Trophoblast cell (in vitro differentiated cells and primary cell): ENCODE measurements around the gene LEF1.

Experiments
- DNase-seq, 2 donors: peaks; one replicate each; pipeline ENCODE4 v3.0.0-alpha.2; 2016
- H2AFZ ChIP-seq: 2 replicates; pipeline ENCODE4 v1.6.1; 2013; ENCODE audit warnings: low read length, moderate library complexity, mild to moderate bottlenecking; ENCODE audit not compliant: insufficient read depth, poor library complexity
- H2AK5ac ChIP-seq: 2 replicates; pipeline ENCODE4 v1.6.1; 2013; ENCODE audit warnings: mild to moderate bottlenecking, low read length
- H2BK120ac ChIP-seq: 2 replicates; pipeline ENCODE4 v1.6.1; 2013; ENCODE audit warnings: low read length, mild to moderate bottlenecking, moderate library complexity; ENCODE audit not compliant: insufficient read depth, poor library complexity
- H2BK12ac ChIP-seq: 2 replicates; pipeline ENCODE4 v1.6.1; 2013; ENCODE audit warnings: mild to moderate bottlenecking, low read length, moderate library complexity
- H2BK5ac ChIP-seq: 2 replicates; pipeline ENCODE4 v1.6.1; 2013; ENCODE audit warnings: low read length, low read depth, moderate library complexity, mild to moderate bottlenecking; ENCODE audit not compliant: poor library complexity
- H3K14ac ChIP-seq: 2 replicates; pipeline ENCODE4 v1.6.1; 2013; ENCODE audit warnings: mild to moderate bottlenecking, low read length
- H3K18ac ChIP-seq: 2 replicates; pipeline ENCODE4 v1.6.1; 2013; ENCODE audit warnings: mild to moderate bottlenecking, low read length
- H3K23ac ChIP-seq: 2 replicates; pipeline ENCODE4 v1.6.1; 2013; ENCODE audit warnings: low read length
- H3K27ac ChIP-seq: 2 replicates; pipeline ENCODE4 v1.5.1; 2013; ENCODE audit warnings: low read depth, mild to moderate bottlenecking, inconsistent platforms, low read length, moderate library complexity
- H3K27me3 ChIP-seq: 2 replicates; pipeline ENCODE4 v1.6.1; 2013; ENCODE audit warnings: inconsistent platforms, mild to moderate bottlenecking, low read length, moderate library complexity; ENCODE audit not compliant: insufficient read depth
- H3K36me3 ChIP-seq, 2 experiments: 1 replicate in 1 of 2; 2 replicates in 1 of 2; pipeline ENCODE4 v1.6.1; 2013; ENCODE audit warnings: low read length in 2 of 2, mild to moderate bottlenecking in 2 of 2, moderate library complexity in 1 of 2; ENCODE audit not compliant: insufficient read depth in 2 of 2, control insufficient read depth in 1 of 2
- H3K4ac ChIP-seq: 2 replicates; pipeline ENCODE4 v1.6.1; 2013; ENCODE audit warnings: low read depth, mild to moderate bottlenecking, low read length, moderate library complexity
- H3K4me1 ChIP-seq, 2 experiments: 1 replicate in 1 of 2; 2 replicates in 1 of 2; pipeline ENCODE4 v1.6.1; 2013; ENCODE audit warnings: low read length in 2 of 2, mild to moderate bottlenecking in 2 of 2, moderate library complexity in 1 of 2; ENCODE audit not compliant: insufficient read depth in 2 of 2, control insufficient read depth in 1 of 2
- H3K4me2 ChIP-seq: 2 replicates; pipeline ENCODE4 v1.6.1; 2013; ENCODE audit warnings: inconsistent platforms, mild to moderate bottlenecking, low read length, moderate library complexity
- H3K4me3 ChIP-seq: 2 replicates; pipeline ENCODE4 v1.5.1; 2013; ENCODE audit warnings: mild to moderate bottlenecking, low read depth, low read length, inconsistent platforms
- H3K79me1 ChIP-seq: one replicate; pipeline ENCODE4 v1.6.1; 2013; ENCODE audit warnings: low read length
- H3K79me2 ChIP-seq: 2 replicates; pipeline ENCODE4 v1.6.1; 2013; ENCODE audit warnings: low read length, mild to moderate bottlenecking; ENCODE audit not compliant: control insufficient read depth, insufficient read depth, poor library complexity
- H3K9ac ChIP-seq: 2 replicates; pipeline ENCODE4 v1.6.1; 2013; ENCODE audit warnings: mild to moderate bottlenecking, low read length
- H3K9me3 ChIP-seq: 2 replicates; pipeline ENCODE4 v1.6.1; 2013; ENCODE audit warnings: low read depth, mild to moderate bottlenecking, control low read depth, inconsistent platforms, low read length; ENCODE audit not compliant: insufficient read depth
- H4K12ac ChIP-seq: 2 replicates; pipeline ENCODE4 v1.6.1; 2013; ENCODE audit warnings: low read depth, mild to moderate bottlenecking, low read length, moderate library complexity
- H4K8ac ChIP-seq: 2 replicates; pipeline ENCODE4 v1.6.1; 2013; ENCODE audit warnings: low read depth, mild to moderate bottlenecking, low read length, moderate library complexity
- H4K91ac ChIP-seq: one replicate; pipeline ENCODE4 v1.6.1; 2013; ENCODE audit warnings: low read depth, mild to moderate bottlenecking, low read length, moderate library complexity
- WGBS: extraction: QIAGEN DNeasy Blood & Tissue Kit; methylation state at CpG from one replicate; pipeline ENCODE4 v1.1.7; 2013; ENCODE audit warnings: missing lambda C conversion rate; ENCODE audit not compliant: insufficient read length, insufficient coverage; ENCODE audit errors: extremely low coverage; 5-methylcytosine and 5-hydroxymethylcytosine counted together

LEF1 gene

DNA sequence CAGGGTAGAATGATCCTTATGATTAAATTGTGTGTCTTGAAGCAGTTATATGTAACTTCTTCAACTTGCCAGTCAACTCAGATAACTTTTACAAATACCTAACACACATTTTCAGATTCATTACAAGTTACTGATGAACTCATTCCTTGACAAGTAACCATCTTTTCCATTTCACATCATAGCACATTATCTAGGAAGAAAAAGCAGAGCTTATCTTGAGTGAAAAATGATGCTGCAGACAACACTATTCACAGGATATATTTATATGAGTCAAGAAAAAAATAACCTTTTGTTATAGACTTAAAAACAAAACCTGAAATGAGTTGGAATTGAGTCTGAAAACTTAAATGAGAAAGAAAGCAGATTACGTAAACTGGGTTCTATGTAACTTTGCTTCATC, 68.9 kb downstream of the LEF1 start:
- Histone ChIP-seq H3K23ac (no peak overlapping the region), H3K4me3 (no peak overlapping the region), H3K4me2 (no peak overlapping the region), H4K12ac (no peak overlapping the region), H3K27me3 (no peaks in the 10 kb centered on the region), H2BK12ac (no peak overlapping the region), H3K27ac (no peak overlapping the region), H3K18ac (no peak overlapping the region), H3K9me3 (no peaks in the 10 kb centered on the region), H4K8ac (no peak overlapping the region), H3K9ac (no peak overlapping the region), H3K4ac (no peak overlapping the region), H4K91ac (no peak overlapping the region), H2AFZ (no peak overlapping the region), H3K14ac (no peak overlapping the region), H2AK5ac (no peak overlapping the region), H3K4me1 (no peaks in the 10 kb centered on the region), H3K79me2 (no peaks in the 10 kb centered on the region), H2BK120ac (no peak overlapping the region), H3K36me3 (no peaks in the 10 kb centered on the region), H2BK5ac (no peak overlapping the region), H3K79me1 (no peaks in the 10 kb centered on the region)
- DNase-seq, result no peak
- WGBS, result no CpG with 5 or more reads among the region's 1 CpG

DNA sequence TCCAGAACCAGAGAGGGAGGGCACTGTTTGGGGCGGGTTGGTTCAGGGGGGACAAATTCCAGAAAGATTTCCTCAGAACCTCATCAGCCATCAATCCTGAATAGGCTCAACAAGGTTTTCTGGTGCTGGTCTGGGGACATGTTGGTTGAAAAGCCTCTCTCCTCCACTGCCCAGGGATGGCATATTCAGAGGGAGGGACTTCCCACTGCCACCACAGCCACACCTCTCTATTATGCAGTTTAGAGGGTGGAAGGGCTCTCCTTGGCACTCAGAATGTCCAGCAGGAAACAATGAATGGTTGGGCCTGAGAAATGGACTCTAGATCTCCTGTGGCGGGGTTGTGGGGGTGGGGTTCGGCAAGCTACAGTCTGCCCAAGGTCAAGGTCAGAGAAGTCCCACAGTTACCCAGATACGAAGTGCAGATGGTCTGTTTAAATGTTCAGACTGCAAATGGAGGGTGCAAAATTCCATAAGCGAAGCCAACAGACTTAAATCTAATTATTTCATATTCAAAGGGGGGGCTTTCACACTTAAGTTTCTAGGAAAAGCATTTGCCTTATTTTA, 70.7 kb downstream of the LEF1 start:
- Histone ChIP-seq H3K27me3 (no peaks in the 10 kb centered on the region), H2BK120ac (no peak overlapping the region), H3K79me1 (no peaks in the 10 kb centered on the region), H2AK5ac (no peak overlapping the region), H3K79me2 (no peaks in the 10 kb centered on the region), H3K9me3 (no peaks in the 10 kb centered on the region), H3K9ac (no peak overlapping the region), H4K12ac (no peak overlapping the region), H3K18ac (no peak overlapping the region), H2BK5ac (no peak overlapping the region), H2AFZ (no peak overlapping the region), H2BK12ac (no peak overlapping the region), H3K4me2 (no peak overlapping the region), H3K4me1 (no peaks in the 10 kb centered on the region), H3K4me3 (no peak overlapping the region), H4K91ac (no peak overlapping the region), H4K8ac (no peak overlapping the region), H3K36me3 (no peaks in the 10 kb centered on the region), H3K27ac (no peak overlapping the region), H3K4ac (no peak overlapping the region), H3K14ac (no peak overlapping the region), H3K23ac (no peak overlapping the region)
- WGBS, result no CpG with 5 or more reads among the region's 5 CpGs
- no peak for DNase-seq

DNA sequence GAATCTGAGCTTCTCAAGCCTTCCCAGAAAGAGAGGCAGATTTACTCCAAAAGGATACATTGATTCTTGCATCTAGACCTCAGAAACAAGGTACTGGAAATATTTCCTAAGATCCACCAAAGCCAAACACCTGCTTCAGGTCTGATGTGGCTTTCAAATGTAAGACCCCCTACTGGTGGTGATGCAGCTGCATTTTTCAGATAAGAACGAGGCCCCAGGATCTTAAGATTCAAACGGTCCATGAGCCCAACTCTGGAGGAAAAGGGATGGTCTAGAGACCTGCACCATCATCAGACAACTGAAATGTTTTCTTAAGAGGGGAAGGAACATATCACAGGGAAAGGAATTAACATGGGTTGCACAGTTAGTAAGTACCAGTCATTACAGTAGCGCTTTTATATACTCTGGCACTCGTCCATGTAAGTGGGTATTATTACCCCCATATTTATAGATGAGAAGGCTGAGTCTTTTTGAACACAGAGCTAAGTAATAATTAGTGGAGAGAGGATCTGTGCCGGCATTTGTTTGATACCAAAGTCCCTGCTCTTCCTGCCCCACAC, 73.7 kb downstream of the LEF1 start:
- H4K91ac ChIP-seq, result no peak overlapping the region
- H2AFZ ChIP-seq, result no peak overlapping the region
- H3K4me1 ChIP-seq, result no peaks in the 10 kb centered on the region
- DNase-seq, result no peak
- H3K18ac ChIP-seq, result no peak overlapping the region
- H3K36me3 ChIP-seq, result no peaks in the 10 kb centered on the region
- no peak overlapping the region for H3K27ac ChIP-seq
- peak overlapping the region; percentile 44 for H3K9ac ChIP-seq
- no peak overlapping the region for H4K8ac ChIP-seq
- no peaks in the 10 kb centered on the region for H3K79me1 ChIP-seq
- H3K4me3 ChIP-seq, result no peak overlapping the region
- no peak overlapping the region for H3K23ac ChIP-seq
- no peaks in the 10 kb centered on the region for H3K79me2 ChIP-seq
- no peak overlapping the region for H4K12ac ChIP-seq
- WGBS, result no CpG with 5 or more reads among the region's 5 CpGs
- H2AK5ac ChIP-seq, result no peak overlapping the region
- H3K27me3 ChIP-seq, result no peaks in the 10 kb centered on the region
- no peak overlapping the region for H2BK5ac ChIP-seq
- H3K14ac ChIP-seq, result no peak overlapping the region
- no peak overlapping the region for H3K4ac ChIP-seq
- H3K4me2 ChIP-seq, result no peak overlapping the region
- H3K9me3 ChIP-seq, result no peaks in the 10 kb centered on the region
- H2BK12ac ChIP-seq, result no peak overlapping the region
- no peak overlapping the region for H2BK120ac ChIP-seq

DNA sequence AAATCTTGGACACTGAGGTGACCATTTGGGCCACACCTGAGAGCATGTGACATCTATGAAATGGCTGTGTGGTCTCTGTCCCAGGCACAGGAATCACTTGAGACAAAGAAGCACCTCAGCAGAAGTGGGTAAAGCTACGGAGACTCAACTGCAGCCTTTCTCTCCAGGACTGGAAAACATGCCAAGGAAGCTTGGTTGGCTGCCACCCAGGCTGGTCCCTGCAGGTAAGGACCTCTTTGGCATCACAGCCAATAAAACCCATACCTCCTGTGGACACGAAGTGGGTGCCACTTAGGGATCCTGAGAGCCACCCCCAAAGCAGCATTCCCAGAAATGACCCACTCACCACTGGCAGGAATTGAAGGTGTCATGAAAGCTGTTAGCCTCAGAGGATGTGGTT, 74.6 kb downstream of the LEF1 start:
- Histone ChIP-seq H2AK5ac (no peak overlapping the region), H2BK12ac (no peak overlapping the region), H3K9me3 (no peaks in the 10 kb centered on the region), H3K79me2 (no peaks in the 10 kb centered on the region), H3K23ac (no peak overlapping the region), H2BK120ac (no peak overlapping the region), H3K4me3 (no peak overlapping the region), H3K79me1 (no peaks in the 10 kb centered on the region), H3K4ac (no peak overlapping the region), H3K27me3 (no peaks in the 10 kb centered on the region), H3K18ac (no peak overlapping the region), H3K14ac (no peak overlapping the region), H4K91ac (no peak overlapping the region), H3K36me3 (no peaks in the 10 kb centered on the region), H3K4me1 (no peaks in the 10 kb centered on the region), H4K8ac (no peak overlapping the region), H2BK5ac (no peak overlapping the region), H4K12ac (no peak overlapping the region), H3K4me2 (no peak overlapping the region), H3K27ac (no peak overlapping the region), H3K9ac (no peak overlapping the region), H2AFZ (no peak overlapping the region)
- no peak for DNase-seq
- no CpG with 5 or more reads among the region's 2 CpGs for WGBS
